GM21390 (cell line): ENCODE results near the gene TTI1.

Experiments
- ATAC-seq: cut with Tn5 transposase; IDR thresholded peaks from one replicate; pipeline ENCODE4 v1.9.1; 2021; ENCODE audit not compliant: unreplicated experiment

Gene TTI1

DNA sequence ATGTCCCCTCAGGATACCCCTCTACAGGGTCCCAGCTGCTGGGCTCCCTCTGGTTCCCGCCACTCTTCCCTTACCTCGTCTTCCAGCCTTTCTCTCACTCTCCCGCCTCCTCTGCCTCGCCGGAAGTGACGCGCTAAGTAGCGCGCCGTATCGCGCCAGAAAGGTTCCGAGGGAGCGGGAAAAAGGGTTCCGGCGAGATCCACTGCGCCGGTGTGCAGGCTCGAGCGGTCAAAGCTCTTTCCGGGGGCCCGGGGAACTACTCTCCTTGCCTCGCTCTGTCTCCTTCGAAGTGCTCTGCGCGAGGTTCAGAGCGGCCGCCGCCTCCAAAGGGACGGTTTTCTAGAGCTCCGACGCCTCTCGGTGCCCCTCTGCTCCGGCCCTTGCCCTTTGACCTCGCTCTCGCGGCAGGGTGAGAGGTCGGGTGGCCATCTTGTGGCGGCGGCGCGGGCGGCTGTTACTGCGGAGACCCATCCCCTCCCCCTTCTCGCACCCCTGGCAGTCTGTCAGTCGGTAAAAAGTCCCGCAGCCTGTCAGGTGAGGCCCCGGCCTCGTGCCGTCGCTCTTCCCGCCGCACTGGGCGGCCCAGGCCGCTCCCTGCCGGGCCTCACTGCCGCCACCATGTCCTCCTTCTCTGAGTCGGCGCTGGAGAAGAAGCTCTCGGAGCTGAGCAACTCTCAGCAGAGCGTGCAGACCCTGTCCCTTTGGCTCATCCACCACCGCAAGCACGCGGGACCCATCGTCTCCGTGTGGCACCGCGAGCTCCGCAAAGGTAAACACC, at the start of gene TTI1, which contains the start of gene RPRD1B:
Gene TTI1, minus strand, starts transcription at position 127 of the 778 bp plus-strand sequence. CDS start 19,640 bp downstream, outside the sequence.
Gene RPRD1B, plus strand, starts transcription at position 417 of the 778 bp plus-strand sequence. Its CDS starts 202 bp downstream, at position 619.
- peak; percentile 70 for ATAC-seq

- no peak for ATAC-seq
Measured at GRCh38 chr20:38082894-38083293, 49.6 kb upstream of the TTI1 start.

GRCh38 chr20:38081575-38081974, 48.3 kb upstream of the TTI1 start:
- no peak for ATAC-seq

DNA sequence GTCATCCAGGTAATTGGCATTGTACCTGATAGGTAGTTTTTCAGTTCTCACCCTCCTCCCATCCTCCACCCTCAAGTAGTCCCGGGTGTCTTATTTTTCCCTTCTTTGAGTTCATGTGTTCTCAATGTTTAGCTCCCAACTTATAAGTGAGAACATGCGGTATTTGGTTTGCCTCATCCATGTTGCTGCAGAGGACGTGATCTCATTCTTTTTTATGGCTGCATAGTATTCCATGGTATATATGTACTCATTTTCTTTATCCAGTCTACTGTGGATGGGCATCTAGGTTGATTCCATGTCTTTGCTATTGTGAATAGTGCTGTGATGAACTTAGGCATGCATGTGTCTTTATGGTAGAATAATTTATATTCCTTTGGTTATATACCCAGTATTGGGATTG, 46.1 kb upstream of the TTI1 start:
- ATAC-seq, result no peak

- no peak for ATAC-seq
Measured at GRCh38 chr20:38078084-38078483, 44.8 kb upstream of the TTI1 start.

DNA sequence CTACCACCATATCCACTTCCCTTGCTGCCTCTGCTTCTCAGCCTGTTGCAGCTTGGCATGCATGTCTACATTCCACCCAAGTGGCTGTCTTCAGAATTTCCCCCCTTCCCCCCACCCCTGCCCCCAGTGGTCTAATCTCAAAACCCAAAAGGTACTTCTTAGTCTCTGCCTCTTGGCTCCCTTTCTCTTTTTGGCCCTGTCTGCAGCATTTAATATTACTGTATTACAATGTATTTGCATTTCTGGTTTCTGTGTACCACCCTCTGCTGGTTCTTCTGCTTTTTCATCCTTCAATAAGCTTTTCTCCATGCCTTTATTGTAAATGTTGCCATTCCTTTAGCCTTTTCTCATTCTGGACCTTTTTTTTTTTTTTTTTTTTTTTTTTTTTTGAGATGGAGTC, 43.3 kb upstream of the TTI1 start:
- no peak for ATAC-seq

DNA sequence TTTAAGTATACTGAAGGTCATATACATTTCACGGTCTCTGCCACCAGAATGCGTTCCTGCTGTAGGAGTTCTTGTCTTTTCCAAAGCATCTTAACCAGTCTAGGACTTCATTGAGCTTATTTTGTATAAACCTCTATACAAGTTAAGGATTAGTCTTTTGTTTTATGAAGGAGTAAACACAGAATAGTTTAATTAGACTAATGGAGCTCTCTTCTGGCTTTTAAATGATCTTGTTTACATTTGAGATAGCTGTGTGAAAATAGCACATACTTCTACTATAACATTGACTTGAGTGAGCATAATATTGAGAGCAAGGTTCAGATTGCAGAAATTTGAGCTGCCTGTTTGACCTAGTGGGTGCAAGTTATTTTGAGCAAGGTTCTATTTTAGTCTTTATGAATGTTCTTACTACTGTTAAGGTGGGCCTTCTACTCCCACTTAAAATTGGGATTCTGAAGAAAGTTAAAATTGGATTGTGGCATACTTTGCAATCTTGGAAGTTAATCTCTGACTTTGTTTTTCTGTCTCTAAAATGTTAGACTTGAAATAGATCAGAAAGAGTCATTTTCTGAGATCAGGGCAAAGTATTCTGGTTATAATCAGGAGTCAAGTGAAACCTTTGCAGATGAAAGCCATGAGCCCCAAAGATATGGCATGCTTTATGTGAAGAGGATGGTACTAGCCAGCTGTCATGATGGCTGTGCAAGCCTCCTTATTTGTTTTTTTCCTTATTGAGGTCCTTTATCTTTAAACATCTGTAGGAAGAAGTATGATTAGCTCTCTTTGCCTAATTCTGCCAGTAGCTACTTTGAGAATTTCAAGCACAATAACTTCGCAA, 42.1 kb upstream of the TTI1 start:
- ATAC-seq, result no peak

- no peak for ATAC-seq
Measured at GRCh38 chr20:38073307-38074071, 40.2 kb upstream of the TTI1 start.

DNA sequence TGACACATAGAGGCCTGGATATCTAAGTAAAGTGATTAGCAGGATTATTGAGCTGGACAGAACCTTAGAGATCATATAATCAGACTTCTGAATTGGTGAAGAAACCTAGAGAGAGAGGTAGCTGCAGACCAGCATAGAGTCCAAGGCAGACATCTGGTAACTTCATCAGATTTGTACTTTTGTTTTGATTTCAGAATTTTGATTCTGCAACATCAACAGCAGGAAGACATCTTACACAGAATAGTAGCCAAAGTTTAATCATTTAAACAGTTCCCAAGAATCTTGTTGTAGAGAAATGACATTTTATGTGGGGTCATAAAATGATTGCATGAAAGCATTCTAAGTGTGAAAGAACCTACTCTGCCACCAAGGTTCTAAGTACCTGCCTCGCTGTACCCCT, 39.6 kb upstream of the TTI1 start:
- no peak for ATAC-seq

DNA sequence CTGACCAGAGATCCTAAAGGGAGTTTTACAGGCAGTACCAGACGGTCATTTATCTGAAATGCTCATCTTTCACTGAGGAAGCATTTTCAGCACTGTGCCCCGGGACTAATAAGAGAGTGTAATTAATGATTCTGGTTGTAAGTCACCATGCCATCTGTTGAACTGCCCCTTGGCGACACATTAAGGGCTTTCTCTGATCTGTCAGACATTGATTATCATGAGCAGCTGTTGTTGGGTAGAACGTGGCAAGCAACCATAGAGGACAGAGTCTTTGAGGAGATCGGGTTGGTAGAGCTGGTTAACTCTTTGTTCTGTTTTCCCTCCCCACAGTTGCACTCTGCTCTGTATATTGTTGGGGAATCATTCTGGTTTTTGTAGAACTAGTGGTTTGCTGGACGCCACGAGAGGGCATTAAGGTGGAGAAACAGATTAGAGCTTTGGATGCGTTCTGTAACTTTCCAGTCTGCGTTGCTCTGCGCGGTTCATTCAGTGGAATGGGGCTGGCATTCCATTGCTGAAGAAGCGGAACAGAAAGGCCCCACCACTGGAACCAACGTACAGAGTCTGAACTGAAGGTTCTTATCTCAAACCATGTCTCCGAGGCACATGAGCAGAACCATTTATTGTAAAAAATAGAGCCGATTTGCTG, 34.6 kb upstream of the TTI1 start:
- ATAC-seq, result no peak

GRCh38 chr20:38066969-38067716, 33.9 kb upstream of the TTI1 start:
- ATAC-seq, result no peak

- ATAC-seq, result no peak
Measured at GRCh38 chr20:38065764-38066375, 32.6 kb upstream of the TTI1 start.

DNA sequence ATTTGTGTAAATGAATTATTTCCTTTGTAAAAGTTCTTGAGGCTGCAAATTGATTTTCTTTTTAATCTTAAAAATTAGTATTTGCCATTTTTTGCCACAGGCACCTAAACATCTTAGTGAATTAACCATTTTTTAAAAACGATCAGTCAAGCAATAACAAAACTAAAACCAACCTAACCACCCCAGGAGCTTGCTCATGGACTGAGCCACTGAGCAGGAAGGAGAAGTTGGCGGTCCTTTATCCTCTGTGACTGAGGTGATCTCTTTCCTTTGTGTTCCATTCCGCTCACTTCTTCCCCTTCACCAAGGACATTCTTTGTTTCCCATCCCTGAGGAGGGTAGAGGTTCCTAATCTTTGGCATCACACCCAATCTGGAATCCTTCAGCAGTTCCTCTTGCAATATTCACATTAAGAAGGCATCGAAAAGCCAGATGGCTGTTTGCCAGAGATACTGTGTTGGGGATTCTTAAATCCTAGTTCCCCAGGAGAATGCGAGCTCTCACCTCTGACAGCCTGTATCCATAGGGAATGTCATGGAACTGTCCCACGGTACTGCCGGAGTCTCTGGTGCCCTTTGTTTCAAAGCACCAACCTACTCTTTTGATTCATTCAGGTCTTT, 30.8 kb upstream of the TTI1 start:
- no peak for ATAC-seq

GRCh38 chr20:38062890-38063289, 29.6 kb upstream of the TTI1 start:
- no peak for ATAC-seq

DNA sequence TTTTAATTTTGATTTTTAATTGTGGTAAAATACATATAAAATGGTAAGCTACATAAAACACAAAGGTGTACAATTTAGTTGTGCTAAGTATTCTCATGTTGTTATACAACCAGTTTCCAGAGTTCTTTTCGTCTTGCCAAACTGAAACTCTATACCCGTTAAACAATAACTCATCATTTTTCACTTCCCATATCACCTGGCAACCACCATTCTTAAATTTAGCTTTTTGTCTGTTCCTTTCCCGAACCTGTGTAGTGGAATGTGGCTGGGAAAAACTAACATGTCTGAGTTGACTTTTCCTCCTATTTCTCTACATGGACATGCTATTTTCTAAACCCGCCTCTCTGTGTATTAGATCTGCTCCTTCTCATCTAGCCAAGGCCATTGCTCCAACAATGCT, 27.9 kb upstream of the TTI1 start:
- ATAC-seq, result no peak

DNA sequence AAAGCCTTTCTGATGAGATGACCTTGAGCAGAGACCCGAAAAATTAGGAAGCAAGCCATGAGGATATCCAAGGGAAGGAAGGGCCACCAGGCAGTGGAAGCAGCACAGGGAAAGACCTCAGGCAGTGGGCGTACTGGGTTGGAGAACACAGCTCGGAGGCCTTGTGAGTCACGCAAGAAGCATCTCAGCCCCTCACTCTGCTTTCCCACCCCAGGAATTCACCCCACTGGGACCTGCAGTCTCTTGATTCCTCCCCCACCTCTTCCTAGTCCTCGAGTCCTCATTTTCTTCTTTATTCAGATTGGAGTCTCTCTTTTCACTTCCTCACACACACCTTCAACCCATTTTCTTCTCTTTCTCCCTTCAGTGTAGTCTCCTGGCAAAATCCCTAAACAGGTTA, 27.3 kb upstream of the TTI1 start:
- no peak for ATAC-seq

DNA sequence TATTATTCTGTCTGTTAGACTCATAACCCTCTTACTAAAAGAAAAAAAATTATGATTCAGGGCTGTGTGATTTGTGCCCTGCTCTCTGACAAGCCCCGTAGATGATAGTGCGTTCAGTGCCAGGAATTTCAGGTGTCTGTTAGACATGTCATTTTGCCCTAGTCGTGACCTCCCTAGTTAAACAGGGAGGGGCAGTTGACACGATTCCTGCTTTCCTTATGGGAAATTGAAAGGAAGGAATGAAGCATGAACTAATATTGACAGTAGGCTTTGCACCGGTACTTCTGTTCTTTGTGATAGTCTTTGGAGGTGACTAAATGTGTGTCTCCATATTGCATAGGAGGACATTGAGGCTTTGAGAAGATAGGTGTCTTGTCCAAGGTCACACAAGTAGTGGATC, 26.6 kb upstream of the TTI1 start:
- no peak for ATAC-seq

DNA sequence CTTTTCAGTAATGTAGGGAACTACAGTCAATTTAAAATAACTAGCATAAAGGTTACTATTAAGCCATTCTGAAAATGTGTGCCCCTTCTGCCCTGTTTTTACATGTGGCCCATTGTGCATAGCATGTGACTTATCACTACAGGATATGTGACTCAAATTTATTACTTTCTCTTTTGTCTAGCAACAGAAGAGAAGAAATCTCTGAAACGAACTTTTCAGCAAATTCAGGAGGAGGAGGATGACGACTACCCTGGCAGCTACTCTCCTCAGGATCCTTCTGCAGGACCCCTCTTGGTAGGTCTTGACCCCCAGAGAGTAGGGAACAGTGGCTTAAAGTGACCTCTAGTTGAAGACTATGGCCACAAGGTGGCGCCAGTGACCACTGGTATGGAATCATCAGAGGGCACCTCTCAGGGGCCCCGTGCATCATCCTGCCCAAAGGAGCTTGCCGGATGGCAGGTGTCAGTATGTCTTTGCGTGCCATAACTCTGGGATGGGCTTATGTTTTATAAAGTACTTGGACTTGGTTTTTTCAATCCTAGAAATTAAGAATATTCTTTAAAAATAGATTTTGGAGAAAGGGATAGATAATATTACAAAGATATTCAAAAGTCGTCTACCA, 24.2 kb upstream of the TTI1 start:
- ATAC-seq, result no peak

DNA sequence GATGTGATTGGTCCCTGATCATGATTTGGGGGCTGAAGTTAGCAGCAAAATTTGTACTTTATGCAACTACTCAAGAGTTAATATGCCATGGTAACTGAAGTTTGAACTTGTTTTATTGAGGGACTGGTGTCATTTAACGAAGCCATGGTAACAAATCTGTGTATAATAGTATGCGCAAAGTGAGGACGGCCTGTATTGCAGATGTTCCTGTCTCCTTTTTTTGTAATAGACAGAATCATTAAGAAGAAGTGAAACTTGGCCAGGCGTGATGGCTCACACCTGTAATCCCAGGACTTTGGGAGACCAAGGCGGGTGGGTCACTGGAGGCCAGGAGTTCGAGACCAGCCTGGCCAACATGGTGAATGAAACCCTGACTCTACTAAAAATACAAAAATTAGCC, 22.6 kb upstream of the TTI1 start:
- ATAC-seq, result no peak
